ENCODE results near the gene PACS2.

DNA sequence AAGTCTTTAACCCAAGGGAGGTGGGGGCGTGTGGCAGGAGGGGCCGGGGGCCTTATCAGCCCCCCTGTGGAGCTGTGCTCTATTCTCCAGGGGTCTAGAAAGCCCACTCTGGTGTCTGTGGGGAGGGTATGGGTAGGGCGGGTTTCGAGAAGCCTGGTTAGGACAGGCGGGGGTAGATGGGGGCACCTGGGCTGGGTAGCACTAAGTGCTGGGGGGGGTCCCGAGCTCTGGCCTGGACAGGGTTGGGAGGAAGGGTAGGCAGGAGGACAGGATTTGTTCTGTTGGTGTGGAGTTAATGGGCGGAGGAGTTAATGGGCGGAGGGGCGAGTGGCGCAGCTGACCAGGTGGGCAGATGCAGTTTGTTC lies 2.0 kb downstream of the PACS2 start:
- TF ChIP-seq, protein P1, sequence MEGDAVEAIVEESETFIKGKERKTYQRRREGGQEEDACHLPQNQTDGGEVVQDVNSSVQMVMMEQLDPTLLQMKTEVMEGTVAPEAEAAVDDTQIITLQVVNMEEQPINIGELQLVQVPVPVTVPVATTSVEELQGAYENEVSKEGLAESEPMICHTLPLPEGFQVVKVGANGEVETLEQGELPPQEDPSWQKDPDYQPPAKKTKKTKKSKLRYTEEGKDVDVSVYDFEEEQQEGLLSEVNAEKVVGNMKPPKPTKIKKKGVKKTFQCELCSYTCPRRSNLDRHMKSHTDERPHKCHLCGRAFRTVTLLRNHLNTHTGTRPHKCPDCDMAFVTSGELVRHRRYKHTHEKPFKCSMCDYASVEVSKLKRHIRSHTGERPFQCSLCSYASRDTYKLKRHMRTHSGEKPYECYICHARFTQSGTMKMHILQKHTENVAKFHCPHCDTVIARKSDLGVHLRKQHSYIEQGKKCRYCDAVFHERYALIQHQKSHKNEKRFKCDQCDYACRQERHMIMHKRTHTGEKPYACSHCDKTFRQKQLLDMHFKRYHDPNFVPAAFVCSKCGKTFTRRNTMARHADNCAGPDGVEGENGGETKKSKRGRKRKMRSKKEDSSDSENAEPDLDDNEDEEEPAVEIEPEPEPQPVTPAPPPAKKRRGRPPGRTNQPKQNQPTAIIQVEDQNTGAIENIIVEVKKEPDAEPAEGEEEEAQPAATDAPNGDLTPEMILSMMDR (IDR thresholded peaks at IDR 0.05): no peak
- TF ChIP-seq POLR2AphosphoS5 (IDR thresholded peaks at IDR 0.05): no peak

All from prostate gland (tissue), 2 donors.